Coronary artery (tissue), 2 donors: ENCODE results near the gene CXXC5.
"Not testable (repeated sequence)": the region's sequence is repeated elsewhere in the genome, so short reads cannot be mapped to it uniquely, and the experiment has no call there.

Source experiments
- DNase-seq: peaks from one replicate; pipeline ENCODE4 v3.0.0-alpha.2; 2017; ENCODE audit warnings: low spot score
- H3K27ac ChIP-seq, 2 donors: fragments of 200-600 bp; sonication (generic); one replicate each; pipeline ENCODE4 v1.5.1; 2016 to 2019
- H3K4me3 ChIP-seq: fragments of 200-600 bp; sonication (generic); 2 replicates; pipeline ENCODE4 v1.5.1; 2016; ENCODE audit warnings: mild to moderate bottlenecking, moderate library complexity
- TF ChIP-seq, protein P1 (sequence below): fragments of 200-600 bp; sonication (generic); IDR thresholded peaks from one replicate; pipeline ENCODE4 v1.5.1; 2019; ENCODE audit warnings: antibody characterized with exemption

CXXC5 gene

DNA sequence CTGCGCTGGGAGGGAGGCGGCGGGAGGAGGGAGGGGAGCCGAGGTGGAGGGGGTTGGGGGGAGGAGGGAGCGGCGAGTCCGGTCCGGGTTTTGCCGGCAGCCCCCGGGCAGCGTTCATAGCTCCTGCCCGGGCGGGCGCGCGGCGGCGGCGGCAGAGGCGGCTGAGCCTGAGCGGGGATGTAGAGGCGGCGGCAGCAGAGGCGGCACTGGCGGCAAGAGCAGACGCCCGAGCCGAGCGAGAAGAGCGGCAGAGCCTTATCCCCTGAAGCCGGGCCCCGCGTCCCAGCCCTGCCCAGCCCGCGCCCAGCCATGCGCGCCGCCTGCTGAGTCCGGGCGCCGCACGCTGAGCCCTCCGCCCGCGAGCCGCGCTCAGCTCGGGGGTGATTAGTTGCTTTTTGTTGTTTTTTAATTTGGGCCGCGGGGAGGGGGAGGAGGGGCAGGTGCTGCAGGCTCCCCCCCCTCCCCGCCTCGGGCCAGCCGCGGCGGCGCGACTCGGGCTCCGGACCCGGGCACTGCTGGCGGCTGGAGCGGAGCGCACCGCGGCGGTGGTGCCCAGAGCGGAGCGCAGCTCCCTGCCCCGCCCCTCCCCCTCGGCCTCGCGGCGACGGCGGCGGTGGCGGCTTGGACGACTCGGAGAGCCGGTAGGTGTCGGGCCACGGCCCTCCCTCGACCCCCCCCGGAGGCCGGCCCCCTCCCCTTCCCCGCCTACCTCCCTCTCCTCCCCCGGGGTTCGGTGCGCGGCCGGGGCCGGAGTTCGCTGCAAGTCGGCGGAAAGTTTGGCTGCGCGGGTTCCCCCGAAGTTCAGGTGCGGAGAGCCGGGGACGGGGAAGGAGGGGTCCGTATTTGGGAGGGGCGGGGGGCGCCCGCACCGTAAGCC lies at the start of gene CXXC5:
CXXC5 (plus strand) TSS at position 145 of the 877 bp plus-strand sequence. CDS start 32,175 bp downstream, outside the sequence.
- DNase-seq = peak; percentile 86
- H3K27ac ChIP-seq = peak within 1 kb of the TSS; percentile 81 to 94

DNA sequence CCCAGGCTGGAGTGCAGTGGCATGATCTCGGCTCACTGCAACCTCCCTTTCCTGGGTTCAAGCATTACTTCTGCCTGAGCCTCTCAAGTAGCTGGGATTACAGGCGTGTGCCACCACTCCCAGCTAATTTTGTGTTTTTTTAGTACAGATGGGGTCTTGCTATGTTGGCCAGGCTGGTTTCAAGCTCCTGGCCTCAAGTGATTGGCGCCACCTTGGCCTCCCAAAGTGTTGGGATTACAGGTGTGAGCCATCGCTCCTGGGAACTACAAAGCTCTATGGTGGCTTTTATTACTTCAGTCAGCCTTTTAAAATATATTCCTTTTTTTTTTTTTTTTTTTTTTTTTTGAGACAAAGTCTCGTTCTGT lies 49.6 kb upstream of the CXXC5 start:
- not testable (repeated sequence) for H3K27ac ChIP-seq, DNase-seq, H3K4me3 ChIP-seq

More for the DNA sequence above, at the start of gene CXXC5:
- H3K4me3 ChIP-seq = peak within 1 kb of the TSS; percentile 97
- TF ChIP-seq, protein P1, sequence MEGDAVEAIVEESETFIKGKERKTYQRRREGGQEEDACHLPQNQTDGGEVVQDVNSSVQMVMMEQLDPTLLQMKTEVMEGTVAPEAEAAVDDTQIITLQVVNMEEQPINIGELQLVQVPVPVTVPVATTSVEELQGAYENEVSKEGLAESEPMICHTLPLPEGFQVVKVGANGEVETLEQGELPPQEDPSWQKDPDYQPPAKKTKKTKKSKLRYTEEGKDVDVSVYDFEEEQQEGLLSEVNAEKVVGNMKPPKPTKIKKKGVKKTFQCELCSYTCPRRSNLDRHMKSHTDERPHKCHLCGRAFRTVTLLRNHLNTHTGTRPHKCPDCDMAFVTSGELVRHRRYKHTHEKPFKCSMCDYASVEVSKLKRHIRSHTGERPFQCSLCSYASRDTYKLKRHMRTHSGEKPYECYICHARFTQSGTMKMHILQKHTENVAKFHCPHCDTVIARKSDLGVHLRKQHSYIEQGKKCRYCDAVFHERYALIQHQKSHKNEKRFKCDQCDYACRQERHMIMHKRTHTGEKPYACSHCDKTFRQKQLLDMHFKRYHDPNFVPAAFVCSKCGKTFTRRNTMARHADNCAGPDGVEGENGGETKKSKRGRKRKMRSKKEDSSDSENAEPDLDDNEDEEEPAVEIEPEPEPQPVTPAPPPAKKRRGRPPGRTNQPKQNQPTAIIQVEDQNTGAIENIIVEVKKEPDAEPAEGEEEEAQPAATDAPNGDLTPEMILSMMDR = no peak

DNA sequence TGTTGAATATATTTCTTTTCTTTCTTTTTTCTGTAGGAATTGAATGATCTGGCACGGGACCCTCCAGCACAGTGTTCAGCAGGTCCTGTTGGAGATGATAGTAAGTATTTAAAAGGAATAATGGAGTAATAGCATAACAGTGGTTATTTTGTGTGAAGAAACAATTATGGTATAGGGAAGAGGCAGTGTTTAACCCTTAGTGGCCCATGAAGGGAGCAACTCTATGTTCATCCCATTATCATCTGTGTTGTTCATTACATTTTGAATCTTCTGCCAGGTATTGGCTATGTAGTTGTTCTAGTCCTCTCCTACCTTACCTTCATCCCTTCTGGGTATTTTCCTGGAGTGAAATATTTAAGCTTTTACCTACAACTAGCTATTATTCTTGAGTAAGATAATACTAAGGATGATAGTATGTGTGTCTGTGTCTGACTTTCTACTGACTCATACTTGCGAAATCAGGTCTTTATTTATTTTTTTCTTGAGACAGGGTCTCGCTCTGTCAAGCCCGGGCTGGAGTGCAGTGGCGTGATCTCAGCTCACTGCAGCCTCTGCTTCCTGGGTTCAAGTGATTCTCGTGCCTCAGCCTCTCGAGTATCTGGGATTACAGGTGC lies 47.7 kb upstream of the CXXC5 start:
- no peak overlapping the region for H3K27ac ChIP-seq
- no peak for DNase-seq
- TF ChIP-seq, protein P1 = no peak
- no peak overlapping the region for H3K4me3 ChIP-seq

DNA sequence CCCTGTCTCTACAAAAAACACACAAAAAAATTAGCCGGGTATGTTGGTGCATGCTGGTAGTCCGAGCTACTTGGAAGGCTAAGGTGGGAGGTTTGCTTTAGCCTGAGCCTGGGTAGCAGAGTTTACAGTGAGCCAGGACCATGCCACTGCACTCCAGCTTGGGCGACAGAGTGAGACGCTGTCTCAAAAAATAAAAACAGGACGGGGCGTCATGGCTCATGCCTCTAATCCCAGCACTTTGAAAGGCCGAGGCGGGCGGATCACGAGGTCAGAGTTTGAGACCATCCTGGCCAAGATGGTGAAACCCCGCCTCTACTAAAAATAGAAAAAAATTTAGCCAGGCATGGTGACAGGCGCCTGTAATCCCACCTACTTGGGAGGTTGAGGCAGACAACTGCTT lies 46.7 kb upstream of the CXXC5 start:
- Histone ChIP-seq H3K27ac (no peak overlapping the region), H3K4me3 (no peak overlapping the region)
- TF ChIP-seq, protein P1 = no peak
- no peak for DNase-seq

DNA sequence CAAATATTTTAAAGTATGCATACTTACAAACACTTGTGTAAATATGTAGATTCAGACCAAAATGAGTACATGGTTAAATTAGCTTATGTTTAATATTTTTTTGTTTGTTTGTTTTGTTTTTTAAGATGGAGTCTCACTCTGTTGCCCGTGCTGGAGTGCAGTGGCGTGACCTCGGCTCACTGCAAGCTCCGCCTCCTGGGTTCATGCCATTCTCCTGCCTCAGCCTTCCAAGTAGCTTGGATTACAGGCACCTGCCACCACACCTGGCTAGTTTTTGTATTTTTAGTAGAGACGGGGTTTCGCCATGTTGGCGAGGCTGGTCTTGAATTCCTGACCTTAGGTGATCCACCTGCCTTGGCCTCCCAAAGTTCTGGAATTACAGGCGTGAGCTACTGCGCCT lies 46.2 kb upstream of the CXXC5 start:
- not testable (repeated sequence) for DNase-seq, H3K4me3 ChIP-seq, H3K27ac ChIP-seq

DNA sequence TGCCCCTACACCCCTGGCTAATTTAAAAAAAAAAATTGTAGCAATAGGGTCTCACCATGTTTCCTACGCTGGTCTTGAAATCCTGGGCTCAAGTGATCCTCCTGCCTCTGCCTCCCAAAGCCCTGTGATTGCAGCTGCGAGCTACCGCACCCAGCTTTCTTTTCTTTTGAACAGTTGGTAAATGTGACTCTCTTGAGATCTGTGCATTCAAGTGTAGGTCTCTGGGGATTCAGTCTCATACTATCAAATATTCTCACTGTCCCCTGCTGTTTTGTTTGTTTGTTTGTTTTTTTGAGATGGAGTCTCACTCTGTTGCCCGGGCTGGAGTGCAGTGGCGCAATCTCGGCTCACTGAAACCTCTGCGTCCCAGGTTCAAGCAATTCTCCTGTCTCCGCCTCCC lies 42.3 kb upstream of the CXXC5 start:
- DNase-seq = no peak
- TF ChIP-seq, protein P1 = no peak
- no peak overlapping the region for H3K27ac ChIP-seq
- no peak overlapping the region for H3K4me3 ChIP-seq

DNA sequence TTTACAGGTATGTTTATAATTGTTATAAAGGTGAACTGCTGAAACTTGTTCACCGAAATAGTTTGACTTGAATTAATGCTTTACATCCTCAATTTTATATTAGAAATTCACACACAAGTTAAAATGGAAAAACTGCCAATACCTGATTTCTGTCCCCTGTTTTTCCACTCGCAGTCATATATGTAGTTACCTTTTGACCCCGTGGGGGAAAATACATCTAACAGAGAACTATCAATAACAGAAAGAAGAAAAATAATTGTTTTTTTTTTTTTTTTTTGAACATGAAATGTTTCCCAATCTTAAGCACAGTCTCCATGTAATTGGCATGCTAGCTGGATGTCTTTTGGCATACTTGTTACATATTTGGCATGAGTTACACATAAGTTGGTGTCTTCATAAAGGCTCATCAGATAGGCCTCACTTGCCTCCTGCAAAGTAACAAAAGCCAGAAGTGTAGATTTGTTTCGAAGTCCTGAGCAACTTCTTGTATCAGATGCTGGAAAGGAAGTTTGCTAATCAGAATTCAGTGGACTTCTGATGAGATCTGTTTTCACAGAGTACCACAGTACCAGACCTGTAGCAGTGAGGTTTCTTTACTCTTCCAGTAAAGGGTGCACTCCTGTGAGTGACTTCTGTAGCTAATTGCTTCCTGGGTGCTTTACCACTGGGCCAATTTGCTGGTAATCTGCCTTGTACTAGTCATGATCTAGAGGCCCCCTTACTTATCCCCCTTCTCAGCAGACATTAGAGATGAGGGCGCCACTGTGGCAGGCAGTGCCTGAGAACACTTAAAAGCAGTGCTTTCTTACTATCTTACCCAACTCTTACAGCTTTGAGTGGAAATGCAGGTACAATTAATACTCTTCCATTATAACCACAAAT lies 36.2 kb upstream of the CXXC5 start:
- DNase-seq = no peak
- TF ChIP-seq, protein P1 = no peak
- H3K4me3 ChIP-seq = no peak overlapping the region
- no peak overlapping the region for H3K27ac ChIP-seq
